B cell (primary cell): Measurements from ENCODE around the gene NAPSA. TPM values are rescaled to one million over a fixed set of nuclear protein-coding genes. Genes with fewer than 3 reads are reported as not detected.

Experiments used
- ATAC-seq: fragments of 200-7000 bp; cut with Tn5 transposase; one replicate; pipeline ENCODE4 v1.10.0; 2021; ENCODE audit warnings: low read depth, mild to moderate bottlenecking, moderate number of reproducible peaks, moderate library complexity
- CTCF ChIA-PET: fragments of 350-600 bp; sonication (Branson Sonifier 250); formaldehyde crosslinking; loops from one replicate; lab custom pipeline; 2021; ENCODE audit warnings: antibody characterized with exemption, inconsistent platforms; lab: Charles Lee
- POLR2A ChIA-PET: fragments of 350-600 bp; sonication (Branson Sonifier 250); formaldehyde crosslinking; loops from one replicate; lab custom pipeline; 2021; ENCODE audit warnings: antibody characterized with exemption; lab: Charles Lee
- DNase-seq: peaks from one replicate; pipeline ENCODE4 v3.0.0; 2013
- H2AFZ ChIP-seq: 2 replicates; pipeline ENCODE4 v1.6.1; 2012; ENCODE audit warnings: mild to moderate bottlenecking, low read depth, low read length; ENCODE audit not compliant: insufficient read depth, poor library complexity, severe bottlenecking
- H3K27ac ChIP-seq, 2 donors: 1 replicate in 1 of 2; 2 replicates in 1 of 2; pipeline ENCODE4 v1.5.1; 2012 to 2013; ENCODE audit warnings: low read length in 2 of 2, mild to moderate bottlenecking in 2 of 2, moderate library complexity in 1 of 2
- H3K27me3 ChIP-seq, 4 experiments: fragments of 200-600 bp in 1 of 4; sonication (generic) in 1 of 4; replicated peaks in 1 of 4; 1 replicate in 2 of 4; 2 replicates in 2 of 4; pipeline versions ENCODE4 v1.6.1 to v1.7.0; 2013 to 2016; ENCODE audit warnings: low read length in 3 of 4, mild to moderate bottlenecking in 2 of 4, mixed read lengths in 1 of 4, moderate library complexity in 1 of 4; ENCODE audit not compliant: insufficient read depth in 4 of 4, control insufficient read depth in 3 of 4; ENCODE audit errors: control extremely low read depth in 1 of 4
- H3K36me3 ChIP-seq, 2 experiments: replicated peaks in 1 of 2; 1 replicate in 1 of 2; 2 replicates in 1 of 2; pipeline versions ENCODE4 v1.6.1 to v1.7.1; 2013; ENCODE audit warnings: low read length in 1 of 2; ENCODE audit not compliant: insufficient read depth in 2 of 2, control insufficient read depth in 1 of 2; ENCODE audit errors: control extremely low read depth in 1 of 2, extremely low read depth in 1 of 2
- H3K4me1 ChIP-seq, 2 donors: fragments of 200-600 bp in 1 of 2; sonication (generic) in 1 of 2; 1 replicate in 1 of 2; 2 replicates in 1 of 2; pipeline versions ENCODE4 v1.5.1 to v1.6.1; 2013 to 2017; ENCODE audit warnings: low read length in 2 of 2; ENCODE audit not compliant: control insufficient read depth in 2 of 2, insufficient read depth in 2 of 2
- H3K4me2 ChIP-seq: replicated peaks from 2 replicates; pipeline ENCODE3; 2012; ENCODE audit warnings: mild to moderate bottlenecking, low read depth, low read length; ENCODE audit not compliant: poor library complexity, severe bottlenecking
- H3K4me3 ChIP-seq, 5 experiments: fragments of 200-600 bp in 1 of 5; sonication (generic) in 1 of 5; 1 replicate in 3 of 5; 2 replicates in 2 of 5; pipeline versions ENCODE4 v1.5.1 to v1.7.0; 2011 to 2016; ENCODE audit warnings: low read length in 4 of 5, mild to moderate bottlenecking in 4 of 5, low read depth in 2 of 5, control low read depth in 1 of 5, moderate library complexity in 1 of 5; ENCODE audit not compliant: insufficient read depth in 1 of 5; ENCODE audit errors: control extremely low read depth in 1 of 5, extremely low read depth in 1 of 5
- H3K79me2 ChIP-seq: fragments of 200-600 bp; sonication (generic); one replicate; pipeline ENCODE4 v1.6.0; 2016; ENCODE audit warnings: low read length; ENCODE audit not compliant: control insufficient read depth, insufficient read depth
- H3K9ac ChIP-seq: fragments of 200-600 bp; sonication (generic); 2 replicates; pipeline ENCODE4 v1.6.1; 2017; ENCODE audit warnings: mild to moderate bottlenecking, low read length, moderate library complexity
- H3K9me3 ChIP-seq, 3 donors: one replicate each; pipeline versions ENCODE4 v1.6.1 to v1.7.1; 2013; ENCODE audit warnings: low read length in 2 of 3; ENCODE audit not compliant: control insufficient read depth in 2 of 3, insufficient read depth in 1 of 3; ENCODE audit errors: control extremely low read depth in 1 of 3
- H4K20me1 ChIP-seq: 2 replicates; pipeline ENCODE4 v1.6.0; 2012; ENCODE audit warnings: mild to moderate bottlenecking, low read length; ENCODE audit not compliant: insufficient read depth, control insufficient read depth, poor library complexity, severe bottlenecking
- H3K27ac Mint-ChIP-seq: one replicate; pipeline ENCODE4 v1.8.0; 2021; ENCODE audit warnings: mixed read lengths
- H3K27me3 Mint-ChIP-seq: one replicate; pipeline ENCODE4 v1.8.0; 2021; ENCODE audit warnings: mixed read lengths
- H3K4me1 Mint-ChIP-seq: one replicate; pipeline ENCODE4 v1.8.0; 2021; ENCODE audit warnings: mixed read lengths
- H3K4me3 Mint-ChIP-seq: one replicate; pipeline ENCODE4 v1.8.0; 2021; ENCODE audit warnings: mixed read lengths
- H3K9me3 Mint-ChIP-seq: one replicate; pipeline ENCODE4 v1.8.0; 2022; ENCODE audit warnings: mixed read lengths; ENCODE audit not compliant: insufficient read depth
- CTCF ChIP-seq: fragments of 200-600 bp; IDR thresholded peaks from one replicate; pipeline ENCODE4 v1.8.0; 2022; ENCODE audit warnings: antibody characterized with exemption, mild to moderate bottlenecking
- EZH2 ChIP-seq: IDR thresholded peaks from 2 replicates; pipeline ENCODE4 v1.6.1; 2012; ENCODE audit warnings: borderline replicate concordance, low read depth, mild to moderate bottlenecking, moderate library complexity, low read length; ENCODE audit not compliant: insufficient read depth, poor library complexity, severe bottlenecking
- WGBS: methylation state at CpG from one replicate; pipeline ENCODE4 v1.1.5; 2013; ENCODE audit warnings: missing lambda C conversion rate; ENCODE audit not compliant: insufficient coverage; 5-methylcytosine and 5-hydroxymethylcytosine counted together
- intact Hi-C: fragments of 100-400 bp; cut with micrococcal nuclease; formaldehyde crosslinking; loops from one replicate; pipeline ENCODE4 v1.10.0; 2022
- polyA plus RNA-seq: library from polyadenylated mRNA; depleted of rRNA; stranded (reverse); fragments of >200 nt; gene quantifications from 2 replicates; pipeline ENCODE4 v1.2.3, GENCODE V29; 2012
- total RNA-seq, 2 donors: library from RNA; stranded (reverse); fragments of 120-200 nt in 1 of 2; gene quantifications; 1 replicate in 1 of 2; 2 replicates in 1 of 2; pipeline versions ENCODE4 v1.2.3 to v1.2.4, GENCODE V29; 2013 to 2022

Gene NAPSA
- total and polyA plus RNA-seq, 2 donors (not counting 1 experiment from before 2014, with no cell fraction given), result 4.0 to 4.7 TPM

GRCh38 chr19:50381881-50382729 lies 16.7 kb upstream of the NAPSA start:
- Histone ChIP-seq H3K79me2 (peaks cover 37% of the 10 kb centered on the region), H4K20me1 (peaks cover 47% of the 10 kb centered on the region), H3K9ac (no peak overlapping the region), H3K9me3 (no peaks in the 10 kb centered on the region), H2AFZ (no peak overlapping the region), H3K36me3 (peaks cover 1 to 61% of the 10 kb centered on the region in 2 experiments), H3K27me3 (no peaks in the 10 kb centered on the region), H3K27ac (no peak overlapping the region), H3K4me3 (no peak overlapping the region), H3K4me1 (peaks cover 16 to 23% of the 10 kb centered on the region in 2 donors), H3K4me2 (no peak overlapping the region)
- ChIA-PET CTCF (no interaction called here), POLR2A (no interaction called here)
- Mint-ChIP-seq H3K4me1 (peaks cover 34% of the 10 kb centered on the region), H3K9me3 (no peaks in the 10 kb centered on the region), H3K27ac (no peak overlapping the region), H3K27me3 (no peaks in the 10 kb centered on the region), H3K4me3 (no peak overlapping the region)
- TF ChIP-seq CTCF (no peak), EZH2 (no peak)
- peak; percentile 50 for DNase-seq
- WGBS, result 96% methylated on average over 56 of the region's 58 CpGs
- intact Hi-C loops, result no loop called here
- ATAC-seq, result no peak

- ChIA-PET POLR2A (no interaction called here), CTCF (no interaction called here)
- H3K27me3 Mint-ChIP-seq, result no peaks in the 10 kb centered on the region
- H3K27ac Mint-ChIP-seq, result no peak overlapping the region
- H3K4me1 Mint-ChIP-seq, result peaks cover 41% of the 10 kb centered on the region
- Histone ChIP-seq H3K36me3 (peaks cover 1 to 56% of the 10 kb centered on the region in 2 experiments), H2AFZ (no peak overlapping the region), H3K9me3 (no peaks in the 10 kb centered on the region), H3K4me2 (no peak overlapping the region), H3K27ac (no peak overlapping the region), H3K4me3 (no peak overlapping the region), H4K20me1 (peaks cover 50% of the 10 kb centered on the region), H3K79me2 (peaks cover 30% of the 10 kb centered on the region), H3K27me3 (no peaks in the 10 kb centered on the region), H3K4me1 (peaks cover 18 to 30% of the 10 kb centered on the region in 2 donors), H3K9ac (no peak overlapping the region)
- DNase-seq (peak; percentile 30), ATAC-seq (no peak)
- no peak overlapping the region for H3K4me3 Mint-ChIP-seq
- no peaks in the 10 kb centered on the region for H3K9me3 Mint-ChIP-seq
- intact Hi-C loops, result no loop called here
- WGBS, result 97% methylated on average over 6 of the region's 8 CpGs
- TF ChIP-seq CTCF (no peak), EZH2 (no peak)
Observed at GRCh38 chr19:50380751-50381151, 15.3 kb upstream of the NAPSA start.
